Gastroesophageal sphincter (tissue), 3 donors: Measurements from ENCODE around the gene CLSTN2.

ENCODE experiments used
- CTCF ChIP-seq, 4 experiments: fragments of 200-600 bp in 2 of 4; fragments of 450-650 bp in 2 of 4; sonication (generic) in 1 of 4; IDR thresholded peaks; one replicate each; pipeline ENCODE4 v1.5.1; 2017 to 2019; ENCODE audit warnings: antibody characterized with exemption in 4 of 4, mild to moderate bottlenecking in 2 of 4, moderate library complexity in 2 of 4
- POLR2A ChIP-seq, 2 donors: fragments of 450-650 bp; IDR thresholded peaks; one replicate each; pipeline ENCODE4 v1.6.1; 2017; ENCODE audit warnings: antibody characterized with exemption in 2 of 2, mild to moderate bottlenecking in 2 of 2, moderate library complexity in 1 of 2

- TF ChIP-seq CTCF (IDR thresholded peaks at IDR 0.05) (no peak), POLR2A (IDR thresholded peaks at IDR 0.05) (no peak)
Measured at GRCh38 chr3:139970526-139970925, 35.5 kb downstream of the CLSTN2 start.
